ENCODE results near the gene OR52A5.

Gene OR52A5

DNA sequence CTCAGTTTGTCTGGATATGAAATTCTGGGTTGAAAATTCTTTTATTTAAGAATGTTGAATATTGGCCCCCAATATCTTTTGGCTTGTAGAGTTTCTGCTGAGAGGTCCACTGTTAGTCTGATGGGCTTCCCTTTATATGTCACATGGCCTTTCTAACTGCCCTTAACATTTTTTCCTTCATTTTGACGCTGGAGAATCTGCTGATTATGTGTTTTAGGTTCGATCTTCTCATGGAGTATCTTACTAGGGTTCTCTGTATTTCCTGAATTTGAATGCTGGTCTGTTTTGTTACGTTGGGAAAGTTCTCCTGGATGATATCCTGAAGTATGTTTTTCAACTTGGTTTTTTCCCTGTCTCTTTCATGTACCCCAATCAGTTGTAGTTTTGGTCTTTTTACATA, 22.8 kb downstream of the OR52A5 start:
- DNase-seq: no peak

DNA sequence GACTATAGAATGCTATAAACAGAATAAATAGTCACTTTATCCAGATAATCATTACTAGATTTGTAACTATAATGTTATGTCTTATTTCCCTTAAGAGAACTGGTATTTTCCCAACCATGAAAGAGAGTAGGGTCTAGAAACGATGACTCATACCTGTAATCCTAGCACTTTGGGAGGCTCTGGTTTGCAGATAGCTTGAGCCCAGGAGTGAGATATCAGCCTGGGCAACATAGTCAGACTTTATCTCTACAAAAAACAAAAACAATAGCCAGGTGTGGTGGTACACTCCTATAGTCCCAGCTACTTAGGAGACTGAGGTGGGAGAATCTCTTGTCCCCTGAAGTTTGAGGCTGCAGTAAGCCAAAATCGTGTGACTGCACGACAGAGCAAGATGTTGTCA, 30.9 kb downstream of the OR52A5 start:
- no peak for DNase-seq

DNA sequence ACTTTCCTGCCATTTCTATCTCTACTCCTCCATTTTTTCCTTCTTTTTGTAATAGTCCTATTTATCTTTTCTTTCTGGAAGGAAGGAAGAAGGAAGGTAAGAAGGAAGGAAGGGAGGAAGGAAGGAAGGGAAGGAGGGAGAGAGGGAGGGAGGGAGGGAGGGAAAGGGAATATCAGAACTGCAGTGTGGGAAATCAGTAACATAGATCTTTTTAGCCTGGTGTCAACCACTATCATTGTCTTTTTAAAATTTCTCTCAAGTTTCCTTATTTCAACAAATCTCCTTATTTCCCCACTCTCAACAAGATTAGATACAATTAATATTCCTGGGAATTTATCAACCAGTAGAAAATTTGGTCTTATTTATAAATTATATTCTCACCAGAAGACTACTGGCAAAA, 35.1 kb downstream of the OR52A5 start:
- DNase-seq: no peak

DNA sequence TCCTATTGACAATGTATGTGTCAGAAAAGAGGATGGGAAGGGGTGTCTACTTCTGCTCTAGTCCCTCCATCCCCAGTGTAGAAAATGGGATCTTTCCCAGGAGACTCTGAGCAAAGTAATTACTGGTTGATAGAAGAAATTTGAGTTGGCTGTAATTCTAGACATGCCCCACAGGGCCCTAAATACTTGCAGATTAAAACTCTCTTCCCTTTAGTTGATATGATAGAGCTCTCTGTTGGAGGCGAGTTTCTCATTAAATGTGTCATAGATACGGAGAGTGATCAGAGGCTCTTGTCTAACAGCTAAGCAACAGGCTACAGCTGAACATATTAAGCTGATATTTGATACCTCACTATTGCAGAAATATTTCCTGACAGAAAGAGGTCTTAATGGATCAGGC, 35.9 kb downstream of the OR52A5 start:
- DNase-seq: no peak

DNA sequence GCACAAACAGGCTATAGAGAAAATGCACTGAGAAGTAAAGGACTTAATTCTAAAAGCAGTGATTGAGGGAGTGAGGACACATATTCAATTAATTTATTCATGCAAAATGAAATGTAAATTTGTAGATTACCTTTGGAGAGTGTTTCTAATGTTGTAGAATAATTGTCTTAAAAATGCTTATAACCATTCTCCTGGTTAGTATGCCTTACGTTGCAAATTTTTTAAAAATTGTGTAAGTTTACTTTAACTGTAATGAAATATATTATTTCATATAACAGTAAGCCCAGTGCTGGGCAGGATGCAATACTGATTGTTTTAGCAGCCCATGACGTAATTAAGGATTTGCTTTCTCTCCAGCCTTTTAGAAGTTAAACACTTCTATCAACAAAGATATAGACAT, 42.1 kb downstream of the OR52A5 start:
- DNase-seq: no peak

DNA sequence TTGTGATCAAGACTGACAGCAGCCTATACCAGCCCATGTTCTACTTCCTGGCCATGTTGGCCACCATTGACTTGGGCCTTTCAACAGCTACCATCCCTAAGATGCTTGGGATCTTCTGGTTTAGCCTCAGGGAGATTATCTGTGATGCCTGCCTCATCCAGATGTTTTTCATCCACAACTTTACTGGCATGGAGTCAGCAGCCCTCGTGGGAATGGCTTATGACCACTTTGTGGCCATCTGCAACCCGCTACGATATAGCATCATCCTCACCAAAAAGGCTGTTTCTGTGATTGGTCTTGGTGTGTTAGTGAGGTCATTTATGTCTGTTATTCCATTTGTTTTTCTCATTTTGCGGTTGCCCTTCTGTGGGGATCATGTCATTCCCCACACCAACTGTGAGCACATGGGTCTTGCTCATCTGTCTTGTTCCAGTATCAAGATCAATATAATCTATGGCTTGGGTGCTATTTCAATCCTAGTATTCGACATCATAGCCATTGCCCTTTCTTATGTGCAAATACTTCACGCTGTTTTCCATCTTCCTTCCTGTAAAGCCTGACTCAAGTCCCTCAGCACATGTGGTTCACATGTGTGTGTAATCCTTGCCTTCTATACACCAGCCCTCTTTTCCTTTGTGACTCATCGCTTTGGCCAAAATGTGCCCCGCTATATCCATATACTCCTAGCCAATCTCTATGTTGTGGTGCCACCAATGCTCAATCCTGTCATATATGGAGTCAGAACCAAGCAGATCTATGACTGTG, 45.2 kb downstream of the OR52A5 start:
- DNase-seq: no peak

DNA sequence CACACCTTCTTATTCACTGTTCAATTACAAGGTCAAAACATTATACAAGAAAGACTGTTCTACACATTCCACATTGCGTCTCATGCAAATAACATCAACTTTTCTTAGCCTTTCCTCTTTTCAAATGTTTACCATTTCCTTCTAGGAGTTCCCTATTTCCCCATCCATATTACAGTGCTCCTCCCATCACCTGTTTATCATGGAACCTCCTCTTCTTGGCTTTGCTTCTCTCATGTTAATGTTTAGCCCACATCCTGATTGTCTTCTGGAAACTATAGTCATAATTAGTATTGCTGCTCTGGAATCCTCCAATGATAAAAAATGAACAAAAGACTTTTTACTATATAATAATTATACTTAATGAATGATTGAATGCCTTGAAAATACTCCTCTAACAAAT, 47.5 kb downstream of the OR52A5 start:
- no peak for DNase-seq

DNA sequence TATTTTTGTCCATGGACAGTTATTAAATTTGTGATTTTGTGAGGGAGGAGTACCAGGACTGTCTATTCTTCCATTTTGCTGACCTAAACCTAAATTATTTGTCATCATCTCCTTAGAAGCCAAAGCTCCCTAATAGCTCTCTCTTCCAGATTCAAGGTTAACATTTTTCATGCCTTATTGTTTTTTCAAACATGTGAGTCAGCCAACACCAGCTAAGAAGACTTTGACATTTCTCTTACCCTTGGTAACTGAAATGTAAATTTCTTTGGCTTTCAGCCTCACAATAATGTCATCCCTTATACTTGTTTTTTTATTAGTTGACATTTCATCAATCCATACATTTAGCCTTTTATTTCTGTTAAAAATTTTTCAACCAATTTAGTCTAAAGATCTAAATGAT, 49.6 kb downstream of the OR52A5 start:
- DNase-seq: no peak

DNA sequence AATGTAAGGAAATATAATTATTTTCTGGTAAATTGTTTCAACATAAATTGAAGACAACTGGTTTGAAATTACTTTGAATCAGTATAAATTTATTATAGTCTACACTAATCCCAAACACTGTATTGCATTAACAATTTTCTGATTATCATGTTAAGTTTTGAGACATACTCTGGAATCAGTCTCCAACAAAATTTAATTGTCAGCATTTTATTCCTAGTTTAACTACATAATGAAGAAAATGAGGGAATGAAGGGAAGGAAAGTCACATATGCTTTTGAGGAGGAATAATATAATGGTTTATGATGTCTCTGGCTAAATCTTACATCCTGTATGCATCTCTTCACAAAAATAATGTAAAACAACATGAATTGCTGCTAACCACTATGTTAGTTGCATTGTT, 54.6 kb downstream of the OR52A5 start:
- DNase-seq: no peak

DNA sequence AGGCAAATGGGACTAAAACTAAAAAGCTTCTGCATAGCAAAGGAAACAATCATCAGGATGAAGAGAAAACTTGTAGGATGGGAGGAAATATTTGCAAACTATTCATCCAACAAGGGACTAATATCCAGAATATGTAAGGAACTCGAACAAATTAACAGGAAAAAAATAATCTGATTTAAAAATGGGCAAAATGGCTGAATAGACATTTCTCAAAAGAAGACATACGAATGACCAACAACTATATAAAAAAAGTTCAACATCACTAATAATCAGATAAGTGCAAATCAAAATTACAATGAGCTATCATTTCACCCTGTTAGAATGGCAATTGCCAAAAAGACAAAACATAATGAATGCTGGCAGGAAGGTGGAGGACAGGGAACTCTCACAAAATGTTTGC, 56.8 kb downstream of the OR52A5 start:
- DNase-seq: no peak

Data from CD4-positive, alpha-beta T cell treated with Interleukin-12 subunit alpha and Interleukin-12 subunit beta, for 1 hour (primary cell).